Amygdala (tissue), 56 donors: ENCODE results near the gene YWHAQ.
"Not testable (repeated sequence)": the region's sequence is repeated elsewhere in the genome, so short reads cannot be mapped to it uniquely, and the experiment has no call there.

ENCODE experiments used
- DNase-seq, 56 donors: peaks; one replicate each; lab custom pipeline; 2025; lab: John Stamatoyannopoulos, UW

Gene YWHAQ

DNA sequence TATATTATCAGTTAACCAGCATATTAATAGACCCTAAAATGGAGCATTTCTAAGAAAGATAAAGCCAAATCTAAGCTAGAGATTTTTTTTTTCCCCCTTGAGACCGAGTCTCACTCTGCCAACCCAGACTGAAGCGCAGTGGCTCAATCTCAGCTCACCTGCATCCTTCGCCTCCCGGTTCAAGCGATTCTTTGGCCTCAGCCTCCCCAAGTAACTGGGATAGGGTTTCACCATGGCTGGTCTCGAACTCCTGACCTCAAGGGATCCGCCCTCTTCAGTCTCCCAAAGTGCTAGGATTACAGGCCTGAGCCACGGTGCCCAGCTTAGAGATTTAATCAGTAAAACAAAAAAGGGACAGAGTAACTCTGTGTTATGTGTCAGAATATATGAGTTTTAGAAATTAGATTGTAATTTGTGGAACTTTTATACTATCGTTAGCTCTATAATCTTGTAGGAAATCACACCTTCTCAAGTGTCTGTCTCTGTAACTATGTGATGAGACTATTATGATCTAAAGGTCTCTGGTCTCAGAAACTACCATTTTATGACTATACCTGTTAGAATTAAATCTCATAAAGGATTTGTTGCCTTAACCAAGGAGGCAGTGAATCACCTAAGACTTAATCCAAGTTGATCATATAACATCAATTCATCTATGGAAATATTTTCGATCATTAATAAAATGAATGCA, 34.0 kb downstream of the YWHAQ start:
- DNase-seq, result no peak

DNA sequence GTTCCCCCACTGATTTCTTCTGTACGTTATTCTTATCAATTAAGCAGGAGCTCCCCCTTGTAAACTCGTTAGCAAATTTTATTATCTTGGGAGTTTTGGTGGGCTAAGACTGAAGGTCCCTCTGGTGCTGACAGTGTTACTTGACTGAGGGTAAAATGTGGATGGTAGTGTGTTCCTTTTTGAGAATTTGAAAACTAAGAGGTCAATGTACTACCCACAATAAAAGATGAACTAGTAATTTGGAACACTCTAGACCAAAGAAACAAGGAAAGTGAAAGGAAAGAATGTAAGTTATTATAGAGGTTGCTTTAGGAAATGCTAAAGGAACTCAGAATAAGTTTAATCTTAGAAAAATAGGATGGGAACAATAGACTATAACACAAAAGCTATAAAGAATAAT, 35.1 kb downstream of the YWHAQ start:
- DNase-seq, result no peak

DNA sequence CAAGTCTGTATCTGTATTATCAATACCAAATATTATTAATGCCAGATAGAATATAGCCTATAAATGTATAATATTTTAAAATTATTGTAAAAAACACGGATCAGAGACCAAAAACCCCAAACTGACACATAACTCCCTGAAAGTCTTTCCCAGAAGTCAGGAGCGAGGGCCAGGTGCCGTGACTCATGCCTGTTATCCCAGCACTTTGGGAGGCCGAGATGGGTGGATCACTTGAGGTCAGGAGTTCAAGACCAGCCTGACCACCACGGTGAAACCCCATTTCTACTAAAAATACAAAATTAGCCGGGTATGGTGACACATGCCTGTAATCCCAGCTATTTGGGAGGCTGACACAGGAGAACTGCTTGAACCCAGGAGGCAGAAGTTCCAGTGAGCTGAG, 35.5 kb downstream of the YWHAQ start:
- not testable (repeated sequence) for DNase-seq

DNA sequence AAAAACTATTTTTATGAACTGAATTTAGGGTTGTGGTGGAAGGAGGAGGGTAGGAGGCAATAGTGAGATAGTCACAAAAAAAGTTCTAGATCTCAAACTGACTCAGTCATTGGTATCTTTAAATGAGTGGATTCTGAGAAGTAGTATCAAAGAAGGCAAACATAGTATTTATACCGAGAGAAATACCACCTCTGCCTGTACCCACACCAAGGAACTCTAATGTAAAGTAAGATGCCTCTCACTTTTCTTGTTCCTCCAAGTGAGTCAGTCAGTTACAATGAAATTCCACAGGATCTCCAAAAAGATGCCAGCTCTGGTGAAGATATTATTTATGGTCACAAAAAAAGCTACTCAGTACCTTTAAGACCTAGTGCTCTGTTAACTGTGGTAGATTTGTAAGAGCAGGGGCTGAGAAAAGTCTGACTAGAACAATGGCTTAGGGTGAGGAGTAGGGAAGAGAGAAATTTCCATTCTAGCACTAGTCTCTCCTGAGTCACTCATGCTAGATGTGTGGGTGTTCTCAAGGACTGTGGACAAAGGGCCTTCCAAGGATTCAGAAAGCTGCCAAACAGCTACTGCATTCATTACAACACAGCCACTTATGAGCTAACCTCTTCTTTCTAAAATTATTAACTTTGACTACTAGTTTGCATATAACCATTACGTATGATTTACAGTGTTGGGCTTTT, 36.3 kb downstream of the YWHAQ start:
- peak in 1 of 56 donors; percentile 2 for DNase-seq

DNA sequence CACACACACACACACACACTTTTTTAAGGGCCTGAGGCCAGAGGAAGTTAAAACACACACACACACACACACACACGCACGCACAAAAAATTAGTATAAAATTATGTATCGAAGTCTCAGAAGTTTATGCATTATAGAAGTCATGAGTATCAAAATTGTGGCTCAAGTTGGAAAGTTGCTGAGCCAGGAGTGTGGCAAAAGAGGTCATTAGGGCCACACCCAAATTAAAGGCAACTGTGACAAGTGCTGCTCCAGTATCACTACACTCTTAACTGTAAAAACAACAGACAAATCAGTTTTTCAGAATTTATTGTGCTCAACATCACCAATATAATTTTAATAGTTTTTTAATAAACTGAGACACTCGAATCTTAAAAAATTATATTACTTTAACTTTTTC, 36.9 kb downstream of the YWHAQ start:
- DNase-seq, result no peak

DNA sequence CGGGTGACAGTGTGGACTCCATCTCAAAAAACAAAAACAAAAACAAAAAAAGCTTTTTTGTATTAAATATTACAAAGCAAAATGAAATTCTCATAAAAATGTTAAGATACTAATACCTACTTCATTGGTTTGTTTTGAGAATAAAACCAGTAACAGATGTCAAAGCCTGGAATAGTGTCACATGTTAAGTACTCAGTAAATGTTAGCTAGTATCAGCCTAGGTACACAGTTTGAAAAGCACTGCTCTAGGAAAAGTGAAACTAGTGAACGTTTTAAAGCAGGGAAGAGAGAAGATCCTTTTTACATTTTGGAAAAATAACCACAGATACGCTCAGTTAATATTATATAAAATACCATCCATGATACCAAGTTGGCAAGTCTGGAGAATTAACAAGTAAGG, 38.1 kb downstream of the YWHAQ start:
- no peak for DNase-seq

DNA sequence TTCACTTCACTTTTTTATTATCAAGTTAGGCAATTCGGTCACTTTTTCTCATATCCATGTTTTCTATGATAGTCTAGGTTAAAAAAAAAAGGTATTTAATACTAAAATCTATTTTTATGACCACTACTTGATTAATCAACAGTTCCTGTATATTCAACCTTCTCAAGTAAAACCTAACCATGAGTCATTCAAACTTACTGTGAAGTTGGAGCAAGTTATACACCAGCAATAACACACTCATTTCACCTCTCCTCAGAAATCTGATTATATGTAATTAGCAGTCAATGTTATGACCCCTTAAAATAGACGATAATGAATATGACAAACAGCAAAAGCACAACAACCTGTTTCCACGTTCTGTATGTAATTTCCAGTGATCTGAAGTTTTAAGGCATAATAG, 40.2 kb downstream of the YWHAQ start:
- DNase-seq, result no peak

DNA sequence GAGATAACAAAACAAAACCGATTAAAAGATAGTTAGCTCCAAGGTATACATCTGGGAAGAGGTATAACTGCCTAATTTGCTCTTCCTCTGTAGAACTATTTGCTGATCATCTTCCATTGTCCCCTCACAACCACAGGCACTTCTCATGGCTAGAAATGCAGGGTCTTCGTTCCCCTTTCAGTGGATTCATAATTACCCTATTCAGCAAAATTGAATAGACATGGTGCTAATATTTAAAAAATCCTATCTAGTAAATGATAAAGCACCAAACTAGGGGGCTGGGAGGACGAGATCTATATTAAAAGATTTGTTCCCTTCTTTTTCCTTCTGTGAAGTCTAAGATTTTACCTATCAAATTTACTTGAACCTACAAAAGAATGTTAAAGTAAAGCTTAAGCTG, 44.3 kb downstream of the YWHAQ start:
- DNase-seq, result no peak

DNA sequence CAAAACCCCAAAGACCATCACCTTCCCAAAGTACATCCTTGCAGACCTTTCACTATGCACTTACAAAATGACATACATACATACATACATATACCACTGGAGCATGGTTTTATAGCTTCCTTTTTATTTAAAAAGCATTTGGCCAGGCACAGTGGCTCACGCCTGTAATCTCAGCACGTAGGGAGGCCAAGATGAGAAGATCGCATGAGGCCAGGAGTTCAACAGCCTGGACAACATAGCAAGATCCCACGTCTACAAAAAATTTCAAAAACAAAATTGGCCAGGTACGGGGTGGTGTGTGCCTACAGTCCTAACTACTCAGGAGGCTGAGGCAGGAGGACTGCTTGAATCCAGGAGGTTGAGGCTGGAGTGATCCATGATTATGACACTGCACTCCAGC, 45.3 kb downstream of the YWHAQ start:
- DNase-seq, result no peak

DNA sequence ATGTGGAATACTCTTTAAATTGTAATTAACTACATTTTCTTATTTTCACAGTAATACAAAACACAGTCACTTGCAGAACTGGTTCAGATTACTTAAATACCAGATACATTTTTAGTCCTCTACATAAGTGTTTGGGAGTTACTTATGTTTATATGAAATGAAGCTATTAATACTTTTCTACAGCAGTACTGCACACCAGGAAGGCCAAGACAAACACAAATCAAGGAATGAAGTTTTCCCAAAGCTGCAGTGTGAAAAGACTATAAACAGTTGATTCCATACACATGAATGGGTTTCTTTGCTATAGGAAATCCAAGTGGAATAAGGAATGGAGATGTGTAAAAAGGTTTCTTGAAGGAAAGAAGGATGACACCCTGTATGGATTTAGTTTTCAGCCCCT, 45.9 kb downstream of the YWHAQ start:
- DNase-seq, result not testable (repeated sequence)

DNA sequence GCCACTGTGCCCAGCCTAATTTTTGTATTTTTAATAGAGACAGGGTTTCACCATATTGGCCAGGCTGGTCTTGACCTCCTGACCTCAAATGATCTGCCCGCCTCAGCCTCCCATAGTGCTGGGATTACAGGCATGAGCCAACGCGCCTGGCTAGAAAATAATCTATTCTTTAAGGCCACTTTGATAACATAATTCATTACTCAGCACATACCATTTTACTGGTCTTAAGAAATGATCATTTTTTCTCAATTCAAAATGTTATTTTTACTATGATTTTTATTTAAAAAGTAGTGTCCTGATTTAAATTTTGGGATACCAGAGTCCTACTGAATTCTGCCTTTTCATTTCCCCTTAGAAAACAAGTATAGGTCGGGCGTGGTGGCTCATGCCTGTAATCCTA, 48.2 kb downstream of the YWHAQ start:
- no peak for DNase-seq

DNA sequence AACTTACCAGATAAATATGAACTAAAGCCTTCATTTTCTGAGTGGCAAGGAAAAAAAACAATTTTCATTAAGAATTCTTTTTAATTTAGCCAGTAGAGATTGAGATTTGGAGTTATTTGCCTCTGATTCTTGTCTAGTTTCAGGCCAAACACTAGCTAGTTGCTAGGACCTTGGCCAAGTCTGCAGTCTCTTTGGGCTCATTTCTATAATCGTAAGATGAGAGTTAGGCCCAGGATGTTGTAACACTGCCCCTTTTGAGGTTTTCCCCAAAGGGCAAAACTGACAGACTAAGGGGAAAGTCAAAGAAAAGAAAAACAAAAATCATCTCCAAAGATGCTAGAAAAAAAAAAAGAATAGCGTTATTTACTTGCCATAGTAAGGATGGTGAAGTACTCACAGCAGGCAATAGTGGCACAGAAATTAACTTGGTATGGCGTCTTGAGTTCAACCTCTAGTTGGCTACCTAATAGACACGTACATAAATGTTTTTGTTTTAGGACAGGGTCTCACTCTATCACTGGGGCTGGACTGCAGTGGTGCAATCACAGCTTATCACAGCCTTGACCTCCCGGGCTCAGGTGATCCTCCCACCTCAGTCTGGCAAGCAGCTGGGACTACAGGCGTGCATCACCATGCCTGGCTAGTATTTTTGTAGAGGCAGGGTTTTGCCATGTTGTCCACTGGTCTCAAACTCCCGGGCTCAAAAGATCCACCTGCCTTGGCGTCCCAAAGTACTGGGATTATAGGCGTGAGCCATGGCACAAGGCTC, 52.1 kb downstream of the YWHAQ start:
- no peak for DNase-seq

DNA sequence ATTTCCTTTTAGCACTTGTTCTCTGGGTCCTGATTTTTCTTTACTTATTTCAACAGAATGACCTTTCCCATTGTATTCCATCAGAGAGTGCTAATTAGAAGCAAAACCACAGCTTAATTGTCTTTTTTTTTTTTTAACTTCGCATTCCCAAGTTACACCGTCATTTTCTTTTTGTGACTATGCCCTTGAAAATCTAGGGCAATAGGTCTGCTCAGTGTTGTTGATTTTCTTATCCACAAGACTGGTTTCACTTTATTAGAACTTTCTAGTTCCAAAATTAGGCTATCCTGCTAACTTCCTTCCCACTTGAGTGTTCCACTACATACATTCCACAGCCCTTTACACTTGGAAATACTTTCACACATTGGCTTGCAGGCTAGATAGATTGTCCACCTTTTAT, 56.5 kb downstream of the YWHAQ start:
- DNase-seq, result no peak

DNA sequence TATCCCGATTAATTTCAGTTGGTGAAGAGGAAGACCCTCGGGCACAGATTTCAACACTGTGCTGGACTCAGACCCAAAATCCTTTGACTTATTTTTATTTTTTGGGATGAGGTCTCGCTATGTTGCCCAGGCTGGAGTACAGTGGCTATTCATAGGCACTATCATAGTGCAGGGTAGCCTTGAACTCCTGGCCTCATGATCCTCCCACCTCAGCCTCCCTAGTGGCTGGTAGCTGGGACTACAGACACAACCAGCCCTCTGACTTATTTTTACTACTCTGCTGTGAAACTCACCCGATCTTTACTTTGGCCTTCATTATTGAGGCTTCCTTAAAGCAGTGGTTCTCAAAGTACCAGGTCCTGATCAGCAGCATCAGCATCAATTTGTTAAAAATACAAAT, 57.0 kb downstream of the YWHAQ start:
- no peak for DNase-seq

DNA sequence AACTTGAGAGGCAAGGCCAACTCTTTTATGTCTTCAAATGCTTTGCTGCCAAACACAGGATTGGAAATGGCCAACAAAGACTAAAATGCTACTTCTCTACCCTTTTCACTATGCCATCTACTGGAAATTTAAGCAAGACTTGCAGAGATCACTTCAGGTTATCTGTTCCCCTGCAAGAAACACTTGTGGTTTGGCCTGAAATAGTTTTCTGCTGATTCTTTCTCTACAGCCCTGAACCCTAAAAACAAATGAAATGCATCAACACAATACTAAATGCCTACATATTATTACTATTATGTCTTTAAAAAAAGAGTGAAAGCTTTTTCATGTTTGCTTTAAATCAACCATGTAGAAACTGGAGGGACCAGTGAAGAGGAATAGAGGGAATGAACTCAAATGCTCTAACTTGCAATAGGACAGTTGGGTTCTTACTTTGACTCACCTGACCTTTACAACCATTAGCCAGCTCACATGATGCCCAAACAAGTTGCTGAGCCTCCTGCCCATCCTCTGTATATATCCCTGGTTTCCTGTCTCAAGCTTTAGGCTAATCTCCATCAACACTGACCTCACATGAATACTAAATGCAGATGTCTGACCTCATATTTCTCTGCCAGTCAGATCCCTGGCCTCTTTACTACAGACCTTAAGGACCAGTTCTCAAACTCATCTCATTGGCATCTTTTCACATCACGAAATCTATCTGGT, 57.6 kb downstream of the YWHAQ start:
- no peak for DNase-seq

DNA sequence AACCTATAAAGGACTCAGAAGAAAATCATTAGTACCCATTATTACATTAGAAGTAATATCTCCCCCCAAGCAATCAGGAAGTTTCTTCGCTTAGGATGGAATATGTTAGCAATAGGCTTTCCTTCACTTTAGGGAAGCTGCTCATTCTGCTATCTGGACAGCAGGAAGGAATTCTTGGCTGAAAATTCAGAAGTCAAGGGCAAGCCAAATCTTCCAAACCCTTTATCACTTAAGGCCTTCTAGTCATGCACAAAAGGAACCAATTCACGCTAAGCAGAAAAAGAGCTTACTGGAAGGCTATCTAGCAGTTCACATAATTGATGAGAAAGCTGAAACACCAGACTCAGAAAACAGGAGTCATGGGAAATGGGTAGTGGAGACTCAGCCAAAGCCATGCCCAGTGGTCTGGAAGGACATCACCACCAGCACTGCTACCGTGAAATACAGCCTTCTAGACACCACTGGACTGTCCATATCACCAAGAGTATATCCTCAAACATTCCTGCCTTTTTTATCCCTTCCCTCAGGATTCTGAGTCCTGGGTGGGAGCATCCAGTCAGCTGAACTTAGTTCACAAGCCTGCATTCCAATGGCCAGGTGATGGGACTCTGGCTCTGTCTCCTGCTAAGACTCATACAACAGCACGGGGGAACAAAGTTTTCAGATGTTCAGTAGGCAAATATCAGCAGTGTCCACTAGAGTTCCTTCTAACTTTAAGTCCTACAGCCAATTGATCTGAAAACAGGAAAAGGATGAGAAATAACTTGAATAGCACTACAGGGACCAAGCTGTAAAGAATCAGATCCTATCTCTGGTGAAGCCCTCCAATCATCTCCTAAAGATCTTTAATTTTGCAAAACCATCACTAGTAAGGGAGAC, 60.4 kb downstream of the YWHAQ start:
- DNase-seq, result no peak

DNA sequence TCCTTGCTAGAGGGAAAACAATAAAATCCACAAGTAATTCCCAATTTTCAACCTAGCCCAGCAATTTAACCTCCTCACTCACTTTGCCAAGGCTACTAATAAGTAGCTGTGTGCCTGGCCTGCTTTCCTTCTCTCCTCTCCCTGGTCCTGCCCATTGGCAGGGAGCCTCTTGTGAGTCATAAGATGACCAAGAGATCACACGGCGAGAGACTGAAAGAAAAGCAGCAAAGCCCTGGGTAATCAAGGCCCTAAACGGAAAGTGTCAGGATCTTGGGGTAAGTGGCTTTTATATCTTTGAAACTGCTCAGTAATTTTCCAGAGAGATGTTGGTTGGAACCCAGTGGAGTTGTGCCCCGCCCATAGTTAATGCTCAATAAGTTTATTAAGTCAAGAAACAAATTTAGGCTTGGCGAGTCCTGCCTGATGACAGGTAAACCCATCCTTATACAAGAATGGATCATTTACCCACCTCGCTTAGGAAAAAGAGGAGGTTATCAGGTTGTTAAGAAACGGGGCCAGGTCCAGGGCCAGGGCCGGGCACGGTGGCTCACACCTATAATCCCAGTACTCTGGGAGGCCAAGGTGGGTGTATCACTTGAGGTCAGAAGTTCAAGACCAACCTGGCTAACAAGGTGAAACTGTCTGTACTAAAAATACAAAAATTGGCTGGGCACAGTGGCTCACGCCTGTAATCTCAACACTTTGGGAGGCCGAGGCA, 65.2 kb downstream of the YWHAQ start:
- peak in 25 of 56 donors; percentile 4 to 62 (median 20) for DNase-seq

DNA sequence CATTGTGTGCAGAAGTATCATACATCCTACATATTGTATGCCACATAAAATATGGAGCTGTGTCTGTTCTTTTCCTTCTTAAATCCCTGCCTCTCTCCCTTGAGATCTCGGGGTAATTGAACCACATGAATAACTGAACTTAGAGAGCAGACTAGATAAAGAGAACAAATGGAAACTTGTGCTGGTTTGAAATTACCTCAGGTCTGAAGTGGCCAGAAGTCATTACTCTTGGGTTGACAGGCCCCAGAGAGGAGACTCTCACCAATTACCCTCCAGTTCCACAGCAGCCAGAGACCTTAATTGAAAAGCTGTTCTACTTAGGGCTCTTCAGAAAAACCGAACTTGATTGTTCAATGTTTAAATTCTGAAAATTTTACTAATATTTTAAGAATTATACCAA, 70.2 kb downstream of the YWHAQ start:
- DNase-seq, result no peak

DNA sequence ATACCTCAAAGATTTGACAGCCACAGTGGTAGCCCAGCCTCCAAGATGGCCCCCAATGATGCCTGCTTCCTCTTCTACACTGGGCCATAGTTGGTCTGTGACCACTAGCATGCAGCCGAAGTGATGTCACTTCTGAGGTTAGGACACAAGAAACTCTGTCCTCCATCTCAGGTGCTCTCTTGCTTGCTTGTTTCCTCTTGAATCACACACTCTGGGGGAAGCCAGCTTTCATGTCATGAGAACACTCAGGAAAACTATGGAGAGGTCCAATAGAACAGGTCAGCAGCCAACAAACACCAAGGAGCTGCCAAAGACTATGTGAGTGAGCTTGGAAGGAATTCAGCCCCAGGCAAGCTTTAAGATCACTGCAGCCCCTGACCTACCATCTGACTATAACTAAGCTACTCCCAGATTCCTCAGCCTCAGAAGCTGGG, 71.8 kb downstream of the YWHAQ start:
- no peak for DNase-seq
